ENCODE measurements around the gene PLK4.
"Not testable (repeated sequence)": the region's sequence is repeated elsewhere in the genome, so short reads cannot be mapped to it uniquely, and the experiment has no call there.

PLK4 gene

DNA sequence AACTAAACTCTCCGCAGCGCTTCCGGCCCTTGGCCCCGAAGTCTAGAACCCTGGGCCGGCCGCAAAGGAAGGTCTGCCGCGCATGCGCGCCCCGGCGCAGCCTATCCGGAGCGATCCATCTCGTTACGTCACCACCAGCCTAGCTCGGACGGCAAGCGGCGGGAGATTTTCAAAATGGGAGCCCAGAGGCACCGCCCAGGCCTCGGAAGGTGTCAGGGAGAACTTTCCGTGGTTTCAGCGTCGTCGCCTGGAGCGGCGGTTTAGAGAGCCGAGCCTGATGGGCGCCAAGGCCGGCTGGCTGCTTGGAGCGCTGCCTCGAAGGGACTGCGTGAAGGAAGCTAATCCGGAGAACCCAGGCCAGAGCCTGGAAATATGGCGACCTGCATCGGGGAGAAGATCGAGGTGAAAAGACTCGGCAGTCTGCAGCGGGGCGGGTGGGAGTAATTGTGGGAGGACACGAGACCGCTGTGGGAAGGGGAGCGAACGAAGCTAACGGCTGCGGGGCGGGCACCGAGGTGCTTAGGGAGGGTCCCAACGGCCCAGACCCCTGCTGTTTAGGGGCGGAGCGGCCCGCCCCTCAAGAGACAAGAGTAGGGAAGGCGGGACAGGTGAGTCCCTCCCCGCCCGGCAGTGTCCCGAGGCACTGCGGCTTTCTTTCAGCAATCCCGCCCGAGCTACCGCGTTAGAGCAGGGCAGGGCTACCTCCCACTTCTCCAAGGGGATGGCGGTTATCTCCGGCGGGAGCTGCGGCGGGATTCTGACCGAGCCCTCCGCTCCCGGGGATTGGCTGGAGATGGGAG is at the start of gene PLK4:
PLK4 (plus strand) TSS at position 131 of the 800 bp plus-strand sequence; CDS start at position 373, 242 bp downstream.
- peak; percentile 70 for DNase-seq (ENCODE audit: low spot score)

DNA sequence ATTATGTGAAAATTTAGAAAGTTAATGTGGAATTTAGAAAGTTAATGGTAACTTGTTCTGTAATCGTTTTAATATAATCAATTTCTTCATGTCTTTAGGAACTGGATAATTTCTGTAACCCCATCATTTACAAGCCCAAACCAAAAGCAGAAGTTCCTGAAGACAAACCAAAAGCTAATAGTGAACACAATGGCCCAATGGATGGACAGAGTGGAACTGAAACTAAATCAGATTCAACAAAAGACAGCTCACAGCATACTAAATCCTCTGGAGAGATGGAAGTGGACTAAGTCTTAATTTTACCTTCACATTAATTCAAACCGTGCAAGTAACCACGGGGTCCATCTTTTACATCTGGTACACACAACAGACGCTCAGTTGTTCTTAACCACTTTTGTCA is 48.1 kb upstream of the PLK4 start:
- no peak for DNase-seq (ENCODE audit: low spot score)

DNA sequence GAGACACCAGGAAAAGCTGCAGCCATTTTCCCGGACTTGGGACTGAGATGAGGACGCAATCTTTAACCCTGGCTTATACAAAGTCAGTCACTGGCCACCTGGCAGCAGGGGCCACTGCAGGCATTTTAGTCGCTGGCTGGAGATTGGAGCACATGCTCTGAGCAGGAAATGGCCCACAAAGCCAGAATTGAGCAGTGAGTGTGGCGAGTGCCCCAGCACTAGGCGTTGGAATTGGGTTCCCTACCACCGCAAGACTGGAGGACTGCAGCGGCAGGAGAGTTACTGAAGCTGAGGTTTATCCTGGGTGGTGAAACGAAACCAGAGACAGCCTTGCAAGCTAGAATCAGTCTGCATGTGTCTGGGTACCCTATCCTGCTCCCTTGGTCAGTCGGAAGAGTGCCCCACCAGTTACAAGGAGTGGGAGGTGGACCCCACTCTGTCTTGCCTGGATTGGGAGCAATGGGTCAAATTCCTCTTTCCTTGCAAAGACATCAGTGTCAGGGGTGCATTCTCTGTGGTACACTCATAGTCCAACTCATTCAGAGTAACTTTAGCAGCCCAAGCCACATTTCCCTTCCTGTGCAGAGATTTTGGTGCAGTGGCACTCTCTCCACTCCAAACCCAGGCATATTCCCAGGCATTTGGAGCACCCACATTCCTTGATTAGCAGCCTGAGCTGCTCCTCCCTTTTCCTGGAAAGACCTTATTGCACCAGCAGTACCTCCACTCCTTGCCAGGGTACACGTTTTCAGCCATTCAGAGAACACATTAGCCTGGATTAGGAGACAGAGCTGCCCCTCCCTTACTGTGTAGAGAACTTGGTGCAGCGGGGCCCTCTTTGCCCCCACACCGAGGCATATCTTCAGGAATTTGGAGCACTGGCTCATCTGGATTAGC is 36.7 kb upstream of the PLK4 start:
- DNase-seq (ENCODE audit: low spot score) = no peak

DNA sequence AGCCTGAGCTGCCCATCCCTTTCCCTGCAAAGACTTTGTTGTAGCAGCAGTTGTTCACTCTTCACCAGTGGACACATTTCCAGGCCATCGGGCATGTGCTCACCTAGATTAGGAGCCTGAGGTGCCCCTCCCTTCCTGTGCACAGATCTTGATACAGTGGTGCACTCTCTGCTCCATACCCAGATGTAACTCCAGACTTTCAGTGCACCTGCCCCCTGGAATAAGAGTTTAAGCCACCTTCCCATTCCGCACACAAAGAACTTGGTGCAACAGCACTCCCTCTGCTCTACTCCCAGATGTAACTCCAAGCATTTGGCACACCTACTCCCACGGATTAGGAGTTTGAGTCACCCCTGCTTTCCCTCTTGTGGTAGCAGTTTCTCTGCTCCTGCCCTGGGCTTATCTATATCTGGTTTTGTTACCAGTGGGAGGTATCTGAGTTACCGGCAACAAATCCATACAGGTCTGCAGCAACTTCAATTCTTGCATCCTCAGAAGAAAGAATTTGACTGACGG is 36.0 kb upstream of the PLK4 start:
- no peak for DNase-seq (ENCODE audit: low spot score)

DNA sequence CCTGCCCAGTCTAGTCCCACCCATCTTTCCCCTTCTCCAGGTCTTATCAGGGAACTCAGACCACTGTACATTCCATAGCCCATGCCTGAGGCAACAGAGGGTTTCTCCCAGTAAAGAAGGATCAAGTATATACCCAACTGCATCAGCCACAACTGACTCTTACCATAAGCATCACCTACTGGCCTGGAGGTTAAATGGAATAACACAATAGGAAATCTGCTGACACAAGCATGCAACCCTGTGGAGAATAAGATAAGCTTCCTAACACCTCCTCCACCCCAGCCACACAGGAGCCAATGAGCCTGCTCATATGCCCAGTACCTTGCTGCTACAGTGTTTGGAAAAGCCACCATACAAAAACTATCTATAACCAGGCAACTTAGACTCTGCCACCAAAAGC is 34.6 kb upstream of the PLK4 start:
- no peak for DNase-seq (ENCODE audit: low spot score)

DNA sequence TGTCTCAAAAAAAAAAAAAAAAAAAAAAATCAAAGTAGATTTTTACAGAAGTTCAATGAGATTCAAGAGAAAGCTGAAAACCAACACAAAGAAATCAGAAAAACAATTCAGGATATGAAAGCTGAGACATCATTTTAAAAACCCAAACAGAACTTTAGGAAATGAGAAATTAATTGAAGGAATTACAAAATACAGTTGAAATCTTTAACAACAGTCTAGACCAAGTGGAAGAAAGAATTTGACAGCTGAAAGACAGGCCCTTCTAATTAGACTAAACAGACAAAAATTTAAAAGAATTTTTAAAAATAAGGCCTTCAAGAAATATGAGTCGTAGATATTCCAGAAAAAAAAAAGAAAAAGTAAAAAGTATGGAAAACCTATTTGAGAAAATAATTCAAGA is 33.9 kb upstream of the PLK4 start:
- no peak for DNase-seq (ENCODE audit: low spot score)

DNA sequence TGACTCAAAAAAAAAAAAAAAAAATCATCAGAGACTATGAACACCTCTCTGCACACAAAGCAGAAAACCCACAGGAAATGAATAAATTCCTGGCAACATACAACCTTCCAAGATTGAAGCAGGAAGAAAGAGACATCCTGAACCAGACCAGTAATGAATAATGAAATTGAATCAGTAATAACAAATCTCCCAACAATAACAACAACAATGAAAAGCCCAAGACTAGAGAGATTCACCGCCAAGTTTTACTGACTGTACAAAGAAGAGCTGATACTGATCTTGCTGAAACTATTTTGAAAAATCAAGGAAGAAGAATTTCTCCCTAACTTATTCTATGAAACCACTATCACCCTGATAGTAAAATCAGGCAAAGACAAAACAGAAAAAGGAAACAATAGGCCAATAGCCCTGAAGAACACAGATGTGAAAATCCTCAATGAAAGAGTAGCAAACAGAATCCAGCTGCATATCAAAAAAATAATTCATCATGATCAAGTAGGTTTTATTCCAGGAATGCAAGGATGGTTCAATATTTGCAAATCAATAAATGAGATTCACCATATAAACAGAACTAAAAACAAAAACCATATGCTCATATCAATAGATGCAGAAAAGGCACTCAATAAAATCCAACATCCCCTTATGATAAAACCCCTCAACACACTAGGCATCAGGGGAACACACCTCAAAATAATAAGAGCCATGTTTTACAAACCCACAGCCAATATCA is 31.0 kb upstream of the PLK4 start:
- DNase-seq (ENCODE audit: low spot score) = no peak

DNA sequence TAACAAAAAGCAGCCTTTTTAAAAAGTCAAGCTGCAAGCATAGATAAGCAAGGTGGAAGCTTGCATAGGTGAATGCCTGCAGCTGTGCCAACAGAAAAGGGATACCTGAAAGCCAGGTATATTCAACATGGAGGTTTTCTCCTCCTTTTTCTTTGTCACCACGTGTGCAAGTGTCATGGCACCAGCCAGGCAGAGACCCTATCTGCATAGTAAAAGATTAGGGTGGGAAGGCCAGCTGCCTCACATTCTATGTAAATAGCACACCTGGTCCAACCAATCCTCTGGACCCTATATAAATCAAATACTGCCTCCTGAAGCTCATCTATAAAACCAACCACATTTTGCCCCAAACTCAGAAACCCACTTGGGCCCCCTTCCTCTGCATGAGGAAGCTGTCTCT is 28.0 kb upstream of the PLK4 start:
- no peak for DNase-seq (ENCODE audit: low spot score)

DNA sequence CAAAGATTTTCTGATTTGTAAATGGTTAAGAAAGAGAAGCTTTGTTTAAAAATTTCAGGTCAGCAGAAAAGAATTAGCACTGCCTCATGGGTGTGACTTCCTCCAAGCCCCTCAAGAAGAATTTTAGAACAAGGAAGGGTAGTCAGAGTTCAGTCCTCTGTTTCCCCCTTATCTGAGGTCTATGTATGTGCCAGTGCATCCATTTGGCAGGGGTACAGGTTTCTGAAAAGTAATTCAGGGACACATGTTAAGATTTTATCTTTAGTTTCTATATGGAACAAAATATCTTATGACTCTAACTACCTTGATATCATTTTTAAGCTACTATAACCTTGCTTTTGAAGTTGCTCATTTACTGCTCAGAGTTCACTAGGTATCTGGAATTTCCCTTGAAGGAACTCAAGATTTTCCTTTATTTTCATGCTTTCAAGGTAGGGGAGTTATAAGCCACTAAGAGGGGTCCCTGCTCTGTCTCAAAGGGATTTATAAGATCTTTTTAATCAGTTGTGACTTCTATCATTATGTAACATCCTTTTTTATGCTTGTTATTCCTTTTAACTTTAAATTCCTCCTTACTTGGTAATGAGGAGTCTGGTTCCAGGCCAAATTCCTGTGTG is 24.4 kb upstream of the PLK4 start:
- DNase-seq (ENCODE audit: low spot score) = no peak

DNA sequence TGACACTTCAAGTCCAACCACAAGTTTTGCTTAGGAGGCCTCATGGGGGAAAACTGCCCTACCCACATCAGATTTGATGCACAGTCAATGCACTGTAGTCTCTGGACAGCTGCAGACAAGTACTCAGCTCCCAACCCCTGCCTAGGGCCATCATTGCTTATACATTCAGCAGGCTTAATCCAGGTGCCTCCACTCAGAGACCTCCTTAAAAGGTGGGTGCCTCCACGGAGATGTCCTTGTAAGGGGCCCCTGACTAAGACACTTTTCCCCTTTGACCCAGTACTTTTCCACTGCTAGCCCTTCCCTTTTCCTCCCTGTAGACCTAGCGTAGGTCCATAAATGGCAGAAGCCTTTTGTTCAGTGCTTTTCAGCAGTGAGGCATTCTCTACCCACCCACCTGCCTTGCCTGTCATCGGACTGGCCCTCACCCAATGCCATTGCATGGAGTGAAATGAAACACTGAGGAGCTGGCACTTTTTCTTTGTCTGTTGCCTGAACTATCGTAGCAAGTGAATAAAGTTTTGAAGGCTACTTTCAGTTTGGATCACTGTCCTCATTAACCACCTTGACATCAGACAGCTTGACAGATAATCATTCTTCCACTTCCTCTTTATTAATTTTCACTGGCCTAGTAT is 23.8 kb upstream of the PLK4 start:
- DNase-seq (ENCODE audit: low spot score) = no peak

DNA sequence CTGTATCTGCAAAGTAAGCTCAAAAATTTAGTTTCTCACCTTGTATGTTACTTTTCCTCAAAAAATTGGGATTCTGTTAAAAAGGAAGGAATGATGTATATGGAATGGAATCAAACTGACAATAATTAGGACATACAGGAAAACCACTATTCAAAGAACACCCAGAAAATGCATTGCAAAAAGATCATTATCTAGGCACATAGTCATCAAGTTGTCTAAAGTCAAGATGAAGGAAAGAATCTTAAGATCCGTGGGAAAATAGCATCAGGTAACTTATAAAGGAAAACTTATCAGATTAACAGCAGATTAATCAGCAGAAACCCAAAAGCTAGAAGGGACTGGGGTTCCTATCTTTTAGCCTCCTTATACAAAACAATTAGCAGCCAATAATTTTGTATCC is 23.1 kb upstream of the PLK4 start:
- no peak for DNase-seq (ENCODE audit: low spot score)

DNA sequence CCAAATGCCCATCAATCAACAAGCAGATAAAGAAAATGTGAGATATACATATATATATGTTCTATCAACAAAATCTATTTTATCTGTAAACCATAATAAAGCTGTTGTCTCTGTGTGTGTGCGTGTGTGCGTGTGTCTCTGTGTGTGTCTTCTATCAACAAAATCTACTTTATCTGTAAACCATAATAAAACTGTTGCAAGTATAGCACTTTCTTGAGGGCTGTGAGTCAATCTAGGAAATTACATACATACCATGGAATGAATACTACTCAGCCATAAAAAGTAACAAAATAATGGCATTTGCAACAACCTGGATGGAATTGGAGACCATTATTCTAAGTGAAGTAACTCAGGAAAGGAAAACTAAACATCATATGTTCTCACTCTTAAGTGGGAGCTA is 12.5 kb upstream of the PLK4 start:
- DNase-seq (ENCODE audit: low spot score) = no peak

DNA sequence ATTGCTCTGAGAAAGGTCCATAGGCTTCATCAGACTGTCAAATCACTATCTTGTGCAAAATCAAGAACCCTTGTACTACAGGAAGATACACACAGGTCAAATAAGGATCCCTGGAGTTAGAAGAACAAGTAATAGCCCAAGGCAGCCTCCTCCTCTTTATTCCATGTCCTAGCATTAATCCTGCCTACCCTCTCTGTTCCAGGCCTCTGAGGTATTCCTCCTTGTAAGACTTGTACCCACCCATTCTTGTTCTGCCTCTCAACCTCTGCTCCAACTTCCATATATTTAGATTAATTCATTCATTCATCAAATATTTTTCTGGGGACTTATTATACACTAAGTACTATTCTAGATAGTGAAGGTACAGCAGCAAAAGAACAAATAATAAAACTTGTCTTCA is 10.4 kb upstream of the PLK4 start:
- no peak for DNase-seq (ENCODE audit: low spot score)

DNA sequence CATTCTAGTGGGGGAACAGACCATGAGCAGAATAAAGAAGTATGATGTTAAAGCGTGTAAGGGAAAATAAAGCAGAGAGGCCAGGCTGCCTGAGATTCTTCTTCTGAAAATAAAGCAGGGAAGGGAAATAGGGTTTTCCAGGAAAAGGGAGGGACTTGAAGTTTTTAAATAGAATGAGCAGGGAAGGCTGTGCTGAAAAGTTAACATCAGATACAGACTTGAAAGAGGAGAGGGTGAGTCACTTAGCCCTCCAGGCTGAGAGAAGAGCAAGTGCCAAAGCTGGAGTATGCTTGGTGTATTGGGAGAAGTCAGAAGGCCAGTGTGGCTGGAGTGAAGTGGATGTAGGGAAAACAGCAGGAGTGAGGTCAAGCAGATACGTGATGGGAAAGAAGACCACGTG is 10.0 kb upstream of the PLK4 start:
- DNase-seq (ENCODE audit: low spot score) = no peak

DNA sequence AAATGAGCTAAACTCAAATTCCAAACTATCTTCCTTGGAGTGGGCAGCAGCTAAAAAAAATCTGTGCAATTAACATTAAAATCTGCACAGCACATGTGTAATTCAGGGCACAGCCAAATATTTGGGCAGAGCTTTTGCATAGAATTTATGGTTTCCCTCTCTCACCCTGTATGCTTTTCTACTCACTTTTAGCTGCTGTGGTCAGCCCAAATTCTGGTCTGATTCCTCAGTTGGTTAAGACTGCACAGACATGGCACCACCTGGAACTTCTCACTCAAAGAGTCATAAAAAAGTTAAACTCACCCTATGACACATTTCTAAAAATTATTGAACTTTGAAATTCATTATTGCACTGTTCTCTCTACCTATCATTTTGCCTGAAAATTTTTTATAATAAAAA is 4.9 kb upstream of the PLK4 start:
- DNase-seq (ENCODE audit: low spot score) = no peak

DNA sequence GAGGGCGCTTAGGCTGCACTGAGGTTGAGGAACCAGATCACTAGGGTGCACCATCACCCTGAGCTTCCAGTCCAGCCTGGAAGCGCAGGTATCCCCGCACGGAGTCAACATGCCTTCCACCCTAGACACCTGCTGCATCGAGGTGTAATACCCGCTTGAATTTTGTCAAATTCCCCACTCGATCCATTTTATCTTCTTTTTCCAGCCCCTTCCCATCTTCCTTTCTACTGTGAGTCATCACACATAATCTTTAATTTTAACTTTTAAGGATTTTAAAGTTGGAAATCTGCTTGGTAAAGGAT is 821 bp downstream of the PLK4 start:
- no peak for DNase-seq (ENCODE audit: low spot score)

DNA sequence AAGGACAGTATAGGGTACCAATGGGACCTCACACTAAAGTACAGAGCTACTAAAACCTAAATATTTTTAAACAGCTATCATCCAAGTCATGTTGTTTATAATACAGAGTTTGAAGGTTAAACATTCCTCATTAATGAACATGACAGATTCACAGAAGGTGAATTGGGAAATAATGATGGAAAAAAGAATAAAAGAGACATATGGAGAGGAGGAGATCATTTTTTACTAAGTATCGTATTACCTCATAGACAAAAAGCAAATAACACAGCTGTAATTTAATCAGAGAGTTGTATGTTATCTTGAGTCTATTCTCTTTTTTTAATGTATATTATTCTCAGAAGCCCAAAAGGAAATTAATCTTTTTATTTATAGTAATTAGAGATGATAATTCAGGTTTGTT is 7.9 kb downstream of the PLK4 start:
- no peak for DNase-seq (ENCODE audit: low spot score)

DNA sequence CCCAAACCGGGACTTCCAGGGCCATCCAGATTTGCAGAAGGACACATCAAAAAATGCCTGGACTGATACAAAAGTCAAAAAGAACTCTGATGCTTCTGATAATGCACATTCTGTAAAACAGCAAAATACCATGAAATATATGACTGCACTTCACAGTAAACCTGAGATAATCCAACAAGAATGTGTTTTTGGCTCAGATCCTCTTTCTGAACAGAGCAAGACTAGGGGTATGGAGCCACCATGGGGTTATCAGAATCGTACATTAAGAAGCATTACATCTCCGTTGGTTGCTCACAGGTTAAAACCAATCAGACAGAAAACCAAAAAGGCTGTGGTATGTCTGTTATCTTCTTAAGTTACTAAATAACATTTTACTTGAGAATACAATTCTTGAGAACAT is 9.2 kb downstream of the PLK4 start:
- no peak for DNase-seq (ENCODE audit: low spot score)

DNA sequence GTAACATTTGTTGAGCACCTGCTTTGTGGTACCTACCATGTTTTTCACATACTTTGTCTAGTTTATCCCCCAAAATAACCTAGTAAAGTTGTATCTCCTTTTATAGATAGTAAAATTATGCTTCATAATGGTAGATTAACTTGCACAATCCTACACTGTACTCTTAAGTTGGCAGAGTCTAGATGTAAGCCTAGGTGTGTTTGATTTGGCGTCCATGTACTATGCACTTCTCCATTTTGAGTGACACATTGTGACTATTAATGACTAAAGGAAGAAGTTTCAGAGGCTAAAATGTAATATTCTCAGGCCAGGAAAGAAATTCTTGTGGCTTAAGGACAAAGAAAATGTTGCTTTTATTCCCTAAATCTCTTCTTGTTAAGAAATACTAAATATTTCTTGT is 15.4 kb downstream of the PLK4 start:
- no peak for DNase-seq (ENCODE audit: low spot score)

DNA sequence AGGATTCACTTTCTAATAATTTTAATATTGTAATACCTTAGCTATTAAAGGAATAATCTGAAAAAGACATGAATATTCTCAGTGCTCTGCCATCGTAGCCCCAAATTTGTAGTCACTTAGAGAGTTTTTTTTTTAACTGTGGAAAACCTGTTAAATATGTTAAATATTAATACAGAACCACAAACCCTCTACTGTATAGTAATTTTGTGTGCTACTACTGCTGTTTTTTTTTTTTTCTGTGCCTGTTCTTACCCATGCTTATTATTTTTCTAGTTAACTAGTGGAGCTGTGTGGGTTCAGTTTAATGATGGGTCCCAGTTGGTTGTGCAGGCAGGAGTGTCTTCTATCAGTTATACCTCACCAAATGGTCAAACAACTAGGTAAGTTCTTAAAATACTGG is 15.8 kb downstream of the PLK4 start:
- no peak for DNase-seq (ENCODE audit: low spot score)

DNA sequence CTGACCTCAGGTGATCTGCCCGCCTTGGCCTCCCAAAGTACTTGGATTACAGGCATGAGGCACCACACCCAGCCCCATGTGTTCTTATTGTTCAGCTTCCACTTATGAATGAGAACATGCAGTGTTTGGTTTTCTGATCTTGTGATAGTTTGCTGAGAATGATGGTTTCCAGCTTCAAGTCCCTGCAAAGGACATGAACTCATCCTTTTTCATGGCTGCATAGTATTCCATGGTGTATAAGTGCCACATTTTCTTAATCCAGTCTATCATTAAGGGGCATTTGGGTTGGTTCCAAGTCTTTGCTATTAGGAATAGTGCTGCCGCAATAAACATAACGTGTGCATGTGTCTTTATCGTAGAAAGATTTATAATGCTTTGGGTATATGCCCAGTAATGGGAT is 19.0 kb downstream of the PLK4 start:
- not testable (repeated sequence) for DNase-seq (ENCODE audit: low spot score)

DNA sequence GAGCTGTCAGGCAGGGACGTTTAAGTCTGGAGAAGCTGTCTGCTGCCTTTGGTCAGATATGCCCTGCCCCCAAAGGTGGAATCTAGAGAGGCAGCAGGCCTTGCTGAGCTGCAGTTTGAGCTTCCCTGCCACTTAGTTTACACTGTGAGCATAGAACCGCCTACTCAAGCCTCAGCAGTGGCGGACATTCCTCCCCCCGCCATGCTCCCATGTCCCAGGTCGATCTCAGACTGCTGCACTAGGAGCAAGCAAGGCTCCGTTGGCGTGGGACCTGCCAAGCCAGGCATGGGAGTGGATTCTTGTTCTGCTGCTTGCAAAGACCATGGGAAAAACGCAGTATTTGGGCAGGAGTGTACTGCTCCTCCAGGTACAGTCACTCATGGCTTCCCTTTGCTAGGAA is 24.3 kb downstream of the PLK4 start:
- DNase-seq (ENCODE audit: low spot score) = no peak
